Body of pancreas (tissue), 4 donors: ENCODE measurements around the gene TVP23A. TPM values are rescaled to one million over a fixed set of nuclear protein-coding genes. Genes with fewer than 3 reads are reported as not detected.
A peak's percentile ranks its signal among the peaks of the same experiment; 100 is the strongest.

Experiments used
- ATAC-seq: fragments of 150-250 bp; one replicate; pipeline ENCODE4 v1.9.1; 2016
- DNase-seq, 4 donors: peaks; one replicate each; pipeline ENCODE4 v3.0.0-alpha.2; 2019
- H3K27ac ChIP-seq, 4 donors: fragments of 200-600 bp; sonication (generic); 1 replicate in 3 of 4; 2 replicates in 1 of 4; pipeline versions ENCODE4 v1.5.1 to v1.6.1; 2016 to 2019; ENCODE audit warnings: mild to moderate bottlenecking in 1 of 4, mixed read lengths in 1 of 4, moderate library complexity in 1 of 4
- H3K27me3 ChIP-seq, 2 donors: fragments of 200-600 bp; sonication (generic); one replicate each; pipeline ENCODE4 v1.6.0; 2016; ENCODE audit warnings: mild to moderate bottlenecking in 1 of 2
- H3K36me3 ChIP-seq, 2 donors: fragments of 200-600 bp; sonication (generic); replicated peaks in 1 of 2; 2 replicates each; pipeline ENCODE4 v1.5.1; 2016; ENCODE audit warnings: low read depth in 2 of 2; ENCODE audit not compliant: insufficient read depth in 1 of 2
- H3K4me1 ChIP-seq: fragments of 200-600 bp; sonication (generic); one replicate; pipeline ENCODE4 v1.6.0; 2016
- H3K4me3 ChIP-seq, 2 donors: fragments of 200-600 bp; sonication (generic); 1 replicate in 1 of 2; 2 replicates in 1 of 2; pipeline ENCODE4 v1.5.1; 2016 to 2019
- H3K9me3 ChIP-seq, 3 donors: fragments of 200-600 bp; sonication (generic); 1 replicate in 2 of 3; 2 replicates in 1 of 3; pipeline ENCODE4 v1.5.1; 2016
- CTCF ChIP-seq, 7 experiments: fragments of 450-650 bp in 4 of 7; fragments of 200-600 bp in 3 of 7; sonication (generic) in 3 of 7; IDR thresholded peaks; one replicate each; pipeline ENCODE4 v1.5.1; 2016 to 2019; ENCODE audit warnings: antibody characterized with exemption in 7 of 7
- POLR2A ChIP-seq, 3 donors: fragments of 450-650 bp; IDR thresholded peaks; one replicate each; pipeline ENCODE4 v1.6.1; 2016; ENCODE audit warnings: antibody characterized with exemption in 3 of 3, mild to moderate bottlenecking in 2 of 3
- WGBS, 2 donors: methylation state at CpG; one replicate each; pipeline ENCODE4 v1.1.5; 2017; 5-methylcytosine and 5-hydroxymethylcytosine counted together
- intact Hi-C: fragments of 100-400 bp; cut with DNase I; formaldehyde crosslinking; loops from one replicate; pipeline ENCODE4 v1.15.1; 2023
- total RNA-seq, 2 donors: library from RNA; depleted of rRNA; stranded (reverse); fragments of >200 nt; gene quantifications; one replicate each; pipeline ENCODE4 v1.1.0, GENCODE V29; 2016

Gene TVP23A
- total RNA-seq, 2 donors from 2014 or later = not detected

GRCh38 chr16:10838621-10839278 lies 20.2 kb upstream of the TVP23A start:
- H3K4me1 ChIP-seq = peaks cover 21% of the 10 kb centered on the region
- intact Hi-C loops = loop anchor here (10.0 kb wide), 1 partner anchor 76 kb away; no protein-coding TSS in a partner anchor
- H3K36me3 ChIP-seq = no peaks in the 10 kb centered on the region
- no peak overlapping the region for H3K4me3 ChIP-seq
- DNase-seq = no peak
- WGBS, 2 donors = 82 to 86% methylated on average over 8 to 10 of the region's 10 CpGs
- peak; percentile 53 for ATAC-seq
- no peaks in the 10 kb centered on the region for H3K27me3 ChIP-seq
- peak overlapping the region in 2 of 4 donors; percentile 3 to 28 for H3K27ac ChIP-seq
- no peak for TF ChIP-seq CTCF (IDR thresholded peaks at IDR 0.05)
- TF ChIP-seq POLR2A (IDR thresholded peaks at IDR 0.05) = no peak
- no peaks in the 10 kb centered on the region for H3K9me3 ChIP-seq

- 77 to 80% methylated on average over 1 of the region's 1 CpG for WGBS, 2 donors
- no peak overlapping the region for H3K27ac ChIP-seq
- H3K9me3 ChIP-seq = no peaks in the 10 kb centered on the region
- TF ChIP-seq POLR2A (IDR thresholded peaks at IDR 0.05) = no peak
- TF ChIP-seq CTCF (IDR thresholded peaks at IDR 0.05) = no peak
- ATAC-seq (no peak), DNase-seq (no peak)
- intact Hi-C loops = loop anchor here (10.0 kb wide), 1 partner anchor 78 kb away; no protein-coding TSS in a partner anchor
- H3K4me3 ChIP-seq = no peak overlapping the region
- H3K4me1 ChIP-seq = peaks cover 21% of the 10 kb centered on the region
- no peaks in the 10 kb centered on the region for H3K36me3 ChIP-seq
- H3K27me3 ChIP-seq = no peaks in the 10 kb centered on the region
Measured at GRCh38 chr16:10836174-10836853, 17.7 kb upstream of the TVP23A start.

GRCh38 chr16:10835281-10835931 lies 16.8 kb upstream of the TVP23A start:
- no peak overlapping the region for H3K27ac ChIP-seq
- H3K9me3 ChIP-seq = no peaks in the 10 kb centered on the region
- no peaks in the 10 kb centered on the region for H3K27me3 ChIP-seq
- 74 to 85% methylated on average over 4 to 7 of the region's 7 CpGs for WGBS, 2 donors
- no peak for TF ChIP-seq POLR2A (IDR thresholded peaks at IDR 0.05)
- no peak for TF ChIP-seq CTCF (IDR thresholded peaks at IDR 0.05)
- H3K4me3 ChIP-seq = no peak overlapping the region
- ATAC-seq (no peak), DNase-seq (no peak)
- intact Hi-C loops = loop anchor here (10.0 kb wide), 1 partner anchor 79 kb away; no protein-coding TSS in a partner anchor
- H3K4me1 ChIP-seq = peaks cover 18% of the 10 kb centered on the region
- no peaks in the 10 kb centered on the region for H3K36me3 ChIP-seq

- no peak for ATAC-seq
Measured at GRCh38 chr16:10834766-10835165, 16.2 kb upstream of the TVP23A start.

More at GRCh38 chr16:10834766-10835165, 16.2 kb upstream of the TVP23A start:
- no peak overlapping the region for H3K27ac ChIP-seq
- DNase-seq = no peak
- no peaks in the 10 kb centered on the region for H3K27me3 ChIP-seq
- H3K9me3 ChIP-seq = no peaks in the 10 kb centered on the region
- peaks cover 19% of the 10 kb centered on the region for H3K4me1 ChIP-seq
- intact Hi-C loops = loop anchor here (10.0 kb wide), 1 partner anchor 80 kb away; no protein-coding TSS in a partner anchor
- H3K36me3 ChIP-seq = no peaks in the 10 kb centered on the region
- TF ChIP-seq CTCF (IDR thresholded peaks at IDR 0.05) = no peak
- TF ChIP-seq POLR2A (IDR thresholded peaks at IDR 0.05) = no peak
- no peak overlapping the region for H3K4me3 ChIP-seq
- 92 to 93% methylated on average over 1 of the region's 1 CpG for WGBS, 2 donors
